Femur (tissue), 1 donor: Measurements from ENCODE around the gene WNT1.

Source experiments
- DNase-seq: peaks from one replicate; pipeline ENCODE4 v3.0.0-alpha.2; 2017

The WNT1 gene

GRCh38 chr12:48981757-48982157 lies 3.6 kb downstream of the WNT1 start:
- no peak for DNase-seq

GRCh38 chr12:48982397-48983080 lies 4.4 kb downstream of the WNT1 start:
- DNase-seq = no peak

GRCh38 chr12:48985475-48985897 lies 7.4 kb downstream of the WNT1 start:
- peak; percentile 65 for DNase-seq

GRCh38 chr12:48985901-48986300 lies 7.8 kb downstream of the WNT1 start:
- no peak for DNase-seq

- DNase-seq = no peak
Observed at GRCh38 chr12:48986720-48987291, 8.7 kb downstream of the WNT1 start.

- DNase-seq = peak; percentile 74
Observed at GRCh38 chr12:48988030-48988649, 10.0 kb downstream of the WNT1 start.

GRCh38 chr12:48990552-48990951 lies 12.4 kb downstream of the WNT1 start:
- DNase-seq = no peak

- DNase-seq = no peak
Observed at GRCh38 chr12:48991247-48992050, 13.3 kb downstream of the WNT1 start.

- DNase-seq = no peak
Observed at GRCh38 chr12:48993787-48994186, 15.7 kb downstream of the WNT1 start.

GRCh38 chr12:48994224-48995085 lies 16.3 kb downstream of the WNT1 start:
- DNase-seq = no peak

- DNase-seq = peak; percentile 91
Observed at GRCh38 chr12:48995086-48995879, 17.2 kb downstream of the WNT1 start.

- DNase-seq = peak; percentile 86
Observed at GRCh38 chr12:48996794-48997718, 18.9 kb downstream of the WNT1 start.

- no peak for DNase-seq
Observed at GRCh38 chr12:48997719-48998496, 19.8 kb downstream of the WNT1 start.

- DNase-seq = peak; percentile 58
Observed at GRCh38 chr12:48998497-48999353, 20.6 kb downstream of the WNT1 start.

- DNase-seq = peak; percentile 68
Observed at GRCh38 chr12:48999371-49000131, 21.4 kb downstream of the WNT1 start, which contains the start of gene DDN. TSS of gene DDN (minus strand) at chr12:48999375. CDS start at chr12:48999287, 88 bp downstream.

- DNase-seq = no peak
Observed at GRCh38 chr12:49000346-49000745, 22.2 kb downstream of the WNT1 start.

- DNase-seq = no peak
Observed at GRCh38 chr12:49008943-49009342, 30.8 kb downstream of the WNT1 start.
